ENCODE results near the gene TUT7.

Gene TUT7

GRCh38 chr9:86369810-86370209 lies 15.6 kb upstream of the TUT7 start:
- peak; percentile 53 to 57 for DNase-seq (ENCODE audit: low read depth in 2 of 2)
- no peak overlapping the region for H3K4me3 ChIP-seq (replicated peaks in 1 of 2; ENCODE audit: low read depth in 2 of 2, low read length in 2 of 2)
- no peak for TF ChIP-seq CTCF (IDR thresholded peaks at IDR 0.05; ENCODE audit: low read depth, low read length)

DNA sequence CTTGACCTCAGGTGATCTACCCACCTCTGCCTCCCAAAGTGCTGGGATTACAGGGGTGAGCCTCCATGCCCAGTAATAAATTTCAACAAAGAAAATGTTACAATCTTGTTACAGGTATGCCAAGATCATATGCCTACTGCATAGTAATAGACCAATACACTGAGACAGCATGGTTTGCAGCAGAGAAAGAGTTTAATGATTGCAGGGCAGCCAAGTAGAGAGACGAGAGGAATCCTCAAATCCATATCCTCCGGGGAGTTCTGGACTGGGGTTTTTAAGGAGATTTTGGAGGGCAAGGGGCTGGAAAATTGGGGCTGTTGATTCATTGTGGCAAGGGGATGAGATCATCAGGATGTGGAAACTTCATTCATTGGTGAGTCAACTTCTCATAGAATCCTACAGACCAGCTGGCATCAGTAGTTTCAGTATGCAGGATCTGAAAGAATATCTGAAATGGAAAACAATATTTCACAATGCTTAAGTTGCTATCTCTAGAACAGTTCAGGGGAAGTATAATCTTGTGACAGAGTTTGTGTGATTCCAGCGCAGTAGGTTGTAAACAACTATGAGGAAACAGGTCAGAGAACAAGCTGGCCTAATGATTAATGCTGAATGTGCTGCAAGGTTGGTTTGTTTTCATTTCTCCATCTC lies 14.8 kb upstream of the TUT7 start:
- peak; percentile 95 to 98 for DNase-seq (ENCODE audit: low read depth in 2 of 2)
- no peak for TF ChIP-seq CTCF (IDR thresholded peaks at IDR 0.05; ENCODE audit: low read depth, low read length)

GRCh38 chr9:86361176-86361575 lies 7.0 kb upstream of the TUT7 start:
- no peak overlapping the region for H3K4me3 ChIP-seq (replicated peaks in 1 of 2; ENCODE audit: low read depth in 2 of 2, low read length in 2 of 2)
- DNase-seq (ENCODE audit: low read depth in 2 of 2) = no peak
- no peak for TF ChIP-seq CTCF (IDR thresholded peaks at IDR 0.05; ENCODE audit: low read depth, low read length)

More for the DNA sequence above, 14.8 kb upstream of the TUT7 start:
- no peak overlapping the region for H3K4me3 ChIP-seq (replicated peaks in 1 of 2; ENCODE audit: low read depth in 2 of 2, low read length in 2 of 2)

- DNase-seq (ENCODE audit: low read depth in 2 of 2) = no peak
- TF ChIP-seq CTCF (IDR thresholded peaks at IDR 0.05; ENCODE audit: low read depth, low read length) = no peak
- no peak overlapping the region for H3K4me3 ChIP-seq (replicated peaks in 1 of 2; ENCODE audit: low read depth in 2 of 2, low read length in 2 of 2)
Observed at GRCh38 chr9:86359151-86359879, 5.1 kb upstream of the TUT7 start.

DNA sequence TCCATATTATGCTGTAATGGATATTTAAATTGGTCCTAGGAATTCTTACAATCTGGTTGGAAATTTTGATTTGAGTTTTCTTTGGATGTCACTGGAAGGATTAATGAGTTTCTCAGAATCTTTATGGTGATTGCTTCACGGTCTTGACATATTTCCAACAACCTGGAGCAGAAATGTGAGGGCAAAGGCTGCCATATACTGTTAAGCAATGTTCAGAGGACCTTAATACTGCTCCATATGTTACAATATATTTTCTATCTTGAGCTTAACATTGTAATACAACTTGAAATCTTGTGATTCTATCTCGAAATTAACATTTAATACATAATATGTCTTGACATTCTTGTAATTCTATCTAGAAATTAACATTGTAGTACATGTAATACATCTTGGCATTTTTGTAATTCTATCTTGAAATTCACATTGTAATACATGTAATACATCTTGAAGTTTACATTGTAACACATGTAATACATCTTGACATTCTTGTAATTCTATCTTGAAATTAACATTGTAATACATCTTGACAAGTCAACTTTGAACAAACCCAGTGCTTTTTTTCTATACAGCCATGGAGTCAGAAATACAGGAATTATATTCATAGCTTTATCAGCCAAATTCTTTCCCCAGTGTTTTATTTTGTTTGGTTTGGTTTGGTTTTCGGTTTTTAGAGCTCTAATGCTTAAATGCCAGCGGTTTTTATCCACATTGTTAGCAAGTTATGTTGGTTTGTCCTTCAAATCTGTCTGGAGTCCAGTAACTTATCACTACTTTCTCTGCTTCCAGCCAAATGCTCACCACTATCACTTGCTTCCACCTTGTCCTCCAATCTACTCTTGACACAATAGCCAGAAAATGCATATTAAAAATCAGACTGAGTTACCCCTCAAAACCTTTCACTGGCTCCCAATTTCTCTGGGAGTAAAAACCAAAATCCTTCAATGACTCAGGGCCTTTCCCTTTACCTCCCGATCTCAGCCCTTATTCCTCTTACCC lies 3.0 kb upstream of the TUT7 start:
- H3K4me3 ChIP-seq (replicated peaks in 1 of 2; ENCODE audit: low read depth in 2 of 2, low read length in 2 of 2) = no peak overlapping the region
- peak in 1 of 2 donors; percentile 37 for DNase-seq (ENCODE audit: low read depth in 2 of 2)
- TF ChIP-seq CTCF (IDR thresholded peaks at IDR 0.05; ENCODE audit: low read depth, low read length) = no peak

DNA sequence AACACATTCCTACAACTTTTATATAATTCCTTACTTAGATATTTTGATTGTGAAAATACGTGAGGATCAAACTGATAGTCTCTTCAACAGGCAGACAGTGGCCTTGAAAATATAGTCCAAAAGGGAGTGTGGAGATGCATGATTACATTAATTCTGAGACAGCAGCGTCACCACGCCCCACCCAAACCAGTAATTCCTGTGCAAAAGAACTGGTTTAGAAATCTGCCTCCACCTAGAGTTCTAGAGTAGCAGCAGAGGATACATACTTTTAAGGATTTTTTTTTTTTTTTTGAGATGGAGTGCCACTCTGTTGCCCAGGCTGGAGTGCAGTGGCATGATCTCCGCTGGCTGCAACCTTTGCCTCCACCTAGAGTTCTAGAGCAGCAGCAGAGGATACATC lies 1.6 kb upstream of the TUT7 start:
- H3K4me3 ChIP-seq (replicated peaks in 1 of 2; ENCODE audit: low read depth in 2 of 2, low read length in 2 of 2) = no peak overlapping the region
- TF ChIP-seq CTCF (IDR thresholded peaks at IDR 0.05; ENCODE audit: low read depth, low read length) = no peak
- no peak for DNase-seq (ENCODE audit: low read depth in 2 of 2)
